Skeletal muscle satellite cell (primary cell): ENCODE measurements around the gene UAP1. TPM values are rescaled to one million over a fixed set of nuclear protein-coding genes. Genes with fewer than 3 reads are reported as not detected.

ENCODE experiments used
- H3K27me3 ChIP-seq: 2 replicates; pipeline ENCODE4 v1.7.0; 2013; ENCODE audit warnings: low read length; ENCODE audit not compliant: control insufficient read depth, insufficient read depth
- H3K36me3 ChIP-seq: 2 replicates; pipeline ENCODE4 v1.7.0; 2013; ENCODE audit warnings: mild to moderate bottlenecking, control low read depth, low read length; ENCODE audit not compliant: insufficient read depth
- H3K4me1 ChIP-seq: 2 replicates; pipeline ENCODE4 v1.7.0; 2013; ENCODE audit warnings: low read length; ENCODE audit not compliant: control insufficient read depth, insufficient read depth
- H3K4me2 ChIP-seq: 2 replicates; pipeline ENCODE4 v1.7.0; 2013; ENCODE audit warnings: mild to moderate bottlenecking, low read length
- H3K4me3 ChIP-seq: 2 replicates; pipeline ENCODE4 v1.7.0; 2013; ENCODE audit warnings: low read length
- H3K9ac ChIP-seq: 2 replicates; pipeline ENCODE4 v1.7.0; 2013; ENCODE audit warnings: mild to moderate bottlenecking, low read depth, low read length, moderate library complexity
- H3K9me3 ChIP-seq: replicated peaks from 2 replicates; pipeline ENCODE4 v1.7.0; 2013; ENCODE audit warnings: mild to moderate bottlenecking, control low read depth, low read length
- total RNA-seq: library from RNA; depleted of rRNA; stranded (reverse); fragments of >200 nt; gene quantifications from 2 replicates; pipeline ENCODE4 v1.2.3, GENCODE V29; 2012; rRNA removed

The UAP1 gene
- total RNA-seq = 213 and 247 TPM in 2 replicates

DNA sequence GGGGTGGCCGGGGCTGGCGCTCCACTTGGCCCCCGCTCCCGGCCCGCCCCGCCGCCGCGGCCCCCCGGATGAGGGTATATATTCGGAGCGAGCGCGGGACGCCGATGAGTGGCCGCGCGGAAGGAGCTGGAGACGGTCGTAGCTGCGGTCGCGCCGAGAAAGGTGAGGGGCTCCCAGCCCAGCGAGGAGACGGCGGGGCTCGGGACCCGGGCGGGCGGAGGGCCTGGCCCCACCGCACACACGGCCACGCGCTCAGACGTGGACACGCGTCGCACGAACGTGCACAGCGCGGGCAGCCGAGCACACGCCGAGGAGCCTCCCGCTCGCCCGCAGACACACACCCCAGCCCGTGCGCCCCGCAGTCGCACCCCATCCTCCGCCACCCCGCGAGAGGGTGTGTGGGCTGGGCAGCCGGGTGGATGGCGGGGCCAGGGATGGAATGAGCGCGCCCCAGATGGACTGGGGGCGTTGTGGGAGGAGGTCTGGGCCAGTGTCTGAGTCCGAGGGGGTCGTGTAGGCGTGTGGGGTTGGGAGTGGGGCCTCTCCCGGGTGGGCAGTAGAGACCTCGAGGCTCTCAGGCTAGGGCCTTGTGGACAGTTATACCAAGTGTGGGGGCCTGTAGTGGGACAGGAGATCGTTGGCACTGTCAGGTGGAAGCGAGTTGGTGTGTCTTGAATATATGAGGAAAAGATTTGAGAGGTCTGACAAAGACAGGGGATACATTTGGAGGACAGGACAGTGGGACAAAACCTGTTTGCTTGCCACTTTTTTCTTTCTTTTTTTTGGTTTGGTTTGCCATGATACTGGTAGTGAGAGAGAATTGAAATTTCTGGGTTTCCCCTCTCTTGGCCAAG lies at the start of gene UAP1:
Gene UAP1 (plus strand): TSS at position 107 of the 854 bp plus-strand sequence. CDS start 4,347 bp downstream, outside the sequence.
- peaks cover 38% of the 10 kb centered on the region for H3K4me1 ChIP-seq
- peaks cover 16% of the 10 kb centered on the region for H3K36me3 ChIP-seq
- H3K4me2 ChIP-seq = peak within 1 kb of the TSS; percentile 95
- peak within 1 kb of the TSS; percentile 94 for H3K9ac ChIP-seq
- H3K4me3 ChIP-seq = peak within 1 kb of the TSS; percentile 83
- no peaks in the 10 kb centered on the region for H3K9me3 ChIP-seq
- H3K27me3 ChIP-seq = no peaks in the 10 kb centered on the region

DNA sequence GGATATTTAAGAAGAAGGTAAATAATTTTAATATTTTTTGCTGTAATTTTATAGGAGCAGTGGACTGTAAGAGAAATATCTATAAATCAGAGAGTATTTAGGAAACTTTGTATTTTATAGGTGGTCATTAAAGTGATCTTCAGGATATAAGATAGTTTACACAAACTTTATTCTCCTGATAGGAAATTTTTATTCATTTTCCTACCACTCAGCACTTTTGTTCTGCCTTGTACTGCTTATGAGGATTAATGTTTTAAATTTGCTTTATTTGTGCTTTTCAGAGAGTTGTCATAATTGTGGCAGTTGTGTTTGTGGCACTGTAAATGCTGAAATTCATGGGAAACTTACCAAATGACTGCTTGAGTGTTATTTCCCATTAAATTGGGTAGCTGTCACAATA lies 34.2 kb upstream of the UAP1 start:
- Histone ChIP-seq H3K27me3 (no peaks in the 10 kb centered on the region), H3K4me2 (no peak overlapping the region), H3K4me3 (no peak overlapping the region), H3K9me3 (no peaks in the 10 kb centered on the region), H3K9ac (no peak overlapping the region), H3K4me1 (no peaks in the 10 kb centered on the region), H3K36me3 (peaks cover 46% of the 10 kb centered on the region)

GRCh38 chr1:162530307-162530987 lies 31.1 kb upstream of the UAP1 start:
- H3K4me1 ChIP-seq = no peaks in the 10 kb centered on the region
- peaks cover 16% of the 10 kb centered on the region for H3K36me3 ChIP-seq
- H3K27me3 ChIP-seq = no peaks in the 10 kb centered on the region
- H3K4me2 ChIP-seq = no peak overlapping the region
- H3K9ac ChIP-seq = no peak overlapping the region
- H3K4me3 ChIP-seq = no peak overlapping the region
- no peaks in the 10 kb centered on the region for H3K9me3 ChIP-seq

GRCh38 chr1:162530988-162531319 lies 30.6 kb upstream of the UAP1 start:
- no peaks in the 10 kb centered on the region for H3K4me1 ChIP-seq
- H3K36me3 ChIP-seq = peaks cover 11% of the 10 kb centered on the region
- no peak overlapping the region for H3K9ac ChIP-seq
- no peaks in the 10 kb centered on the region for H3K9me3 ChIP-seq
- no peaks in the 10 kb centered on the region for H3K27me3 ChIP-seq
- H3K4me2 ChIP-seq = no peak overlapping the region
- no peak overlapping the region for H3K4me3 ChIP-seq

DNA sequence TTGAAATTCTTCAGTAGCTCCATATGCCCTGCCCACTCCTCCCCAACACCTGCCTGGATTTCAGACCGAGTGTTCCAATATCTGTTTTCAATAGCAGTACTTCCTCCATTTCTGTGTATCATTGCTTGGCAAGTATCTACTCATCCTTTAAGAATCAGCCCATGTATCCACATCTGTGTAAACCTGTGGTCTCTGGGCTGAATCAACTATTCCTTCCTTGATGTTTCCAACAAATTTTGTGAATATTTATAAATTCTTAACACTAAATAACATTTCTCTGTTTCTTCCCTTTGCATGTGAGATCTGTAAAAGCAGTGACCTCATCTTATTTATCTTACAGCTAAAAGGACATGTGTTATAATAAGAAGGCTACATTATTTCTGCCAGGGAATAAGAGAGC lies 26.0 kb upstream of the UAP1 start:
- no peaks in the 10 kb centered on the region for H3K9me3 ChIP-seq
- no peak overlapping the region for H3K9ac ChIP-seq
- no peaks in the 10 kb centered on the region for H3K27me3 ChIP-seq
- no peaks in the 10 kb centered on the region for H3K36me3 ChIP-seq
- peaks cover 33% of the 10 kb centered on the region for H3K4me1 ChIP-seq
- H3K4me3 ChIP-seq = no peak overlapping the region
- H3K4me2 ChIP-seq = no peak overlapping the region

DNA sequence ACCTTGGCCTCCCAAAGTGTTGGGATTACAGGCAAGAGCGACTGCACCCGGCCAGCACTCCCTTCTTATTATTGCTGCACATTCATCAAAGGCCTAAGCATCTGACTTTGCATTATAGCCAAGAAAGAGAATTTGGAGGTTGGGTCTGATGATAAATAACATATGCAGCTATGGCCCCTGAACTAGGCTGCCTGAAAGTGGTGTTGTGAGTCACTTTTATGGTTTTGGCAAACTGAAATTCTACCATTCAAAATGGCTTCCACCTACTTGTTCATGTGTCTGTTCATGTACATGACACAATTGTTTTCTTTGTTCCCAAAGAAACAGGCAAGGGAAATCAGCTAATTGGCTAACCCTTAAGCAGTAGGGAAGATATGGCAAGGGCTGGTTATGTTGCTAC lies 25.0 kb upstream of the UAP1 start:
- H3K27me3 ChIP-seq = no peaks in the 10 kb centered on the region
- H3K4me2 ChIP-seq = no peak overlapping the region
- H3K9ac ChIP-seq = no peak overlapping the region
- H3K36me3 ChIP-seq = no peaks in the 10 kb centered on the region
- H3K4me3 ChIP-seq = no peak overlapping the region
- no peaks in the 10 kb centered on the region for H3K9me3 ChIP-seq
- peaks cover 39% of the 10 kb centered on the region for H3K4me1 ChIP-seq

GRCh38 chr1:162537216-162537615 lies 24.3 kb upstream of the UAP1 start:
- H3K36me3 ChIP-seq = no peaks in the 10 kb centered on the region
- H3K4me3 ChIP-seq = no peak overlapping the region
- no peak overlapping the region for H3K4me2 ChIP-seq
- no peaks in the 10 kb centered on the region for H3K9me3 ChIP-seq
- no peaks in the 10 kb centered on the region for H3K27me3 ChIP-seq
- peaks cover 44% of the 10 kb centered on the region for H3K4me1 ChIP-seq
- no peak overlapping the region for H3K9ac ChIP-seq

- Histone ChIP-seq H3K36me3 (no peaks in the 10 kb centered on the region), H3K4me2 (peak overlapping the region; percentile 36), H3K9me3 (no peaks in the 10 kb centered on the region), H3K27me3 (no peaks in the 10 kb centered on the region), H3K9ac (peak overlapping the region; percentile 64), H3K4me1 (peaks cover 51% of the 10 kb centered on the region), H3K4me3 (no peak overlapping the region)
Measured at GRCh38 chr1:162538815-162539431, 22.6 kb upstream of the UAP1 start.

DNA sequence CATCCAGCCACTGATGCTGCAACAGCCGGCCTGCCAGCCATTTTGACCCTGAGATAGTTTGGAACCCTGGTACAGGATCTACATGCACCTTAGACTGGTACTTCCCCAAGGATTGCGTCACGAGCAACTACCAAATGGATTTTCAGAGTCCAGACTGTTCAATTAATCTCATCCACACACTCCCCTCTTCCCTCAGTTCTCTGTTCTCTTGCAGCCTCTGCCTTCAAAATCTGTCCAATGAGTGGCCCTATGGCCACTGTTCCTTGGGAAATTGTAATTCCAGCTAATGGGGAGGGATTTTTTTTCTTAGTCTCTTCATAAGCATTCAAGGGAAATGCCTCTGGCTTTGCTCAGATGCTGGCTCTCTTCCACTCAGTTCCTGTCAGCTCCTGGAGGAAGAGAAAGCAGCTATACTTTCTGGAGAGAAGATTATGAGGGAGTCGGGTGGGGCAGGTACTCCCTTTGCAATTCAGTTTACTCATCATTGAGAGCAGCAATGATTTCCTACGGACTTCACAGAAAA lies 19.8 kb upstream of the UAP1 start:
- Histone ChIP-seq H3K4me3 (no peak overlapping the region), H3K9ac (peak overlapping the region; percentile 67), H3K4me1 (peaks cover 47% of the 10 kb centered on the region), H3K27me3 (no peaks in the 10 kb centered on the region), H3K4me2 (peak overlapping the region; percentile 52), H3K9me3 (no peaks in the 10 kb centered on the region), H3K36me3 (no peaks in the 10 kb centered on the region)

GRCh38 chr1:162543228-162543627 lies 18.3 kb upstream of the UAP1 start:
- Histone ChIP-seq H3K4me3 (no peak overlapping the region), H3K4me1 (peaks cover 33% of the 10 kb centered on the region)

DNA sequence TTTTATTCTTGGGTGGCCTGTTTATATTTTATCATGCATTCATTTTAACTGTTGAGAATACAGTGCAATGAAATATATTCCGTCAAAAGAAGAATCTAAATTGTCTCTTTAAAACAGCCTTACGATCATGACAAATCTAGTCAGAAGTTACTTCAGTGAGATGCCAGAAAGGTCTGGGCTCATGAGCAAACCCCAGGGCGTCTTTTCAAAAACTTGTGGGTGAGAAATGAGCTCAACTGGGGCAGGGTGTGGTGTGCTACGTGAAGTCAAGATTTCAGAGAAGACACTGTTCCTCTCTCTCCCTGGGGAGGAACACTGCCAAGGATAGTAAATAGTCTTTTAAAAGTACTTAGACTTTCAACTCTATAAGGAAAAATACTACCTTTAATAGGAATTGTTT lies 13.4 kb upstream of the UAP1 start:
- Histone ChIP-seq H3K4me3 (no peak overlapping the region), H3K9ac (peak overlapping the region; percentile 59)

More at GRCh38 chr1:162543228-162543627, 18.3 kb upstream of the UAP1 start:
- Histone ChIP-seq H3K36me3 (no peaks in the 10 kb centered on the region), H3K27me3 (no peaks in the 10 kb centered on the region), H3K4me2 (no peak overlapping the region), H3K9ac (no peak overlapping the region), H3K9me3 (no peaks in the 10 kb centered on the region)

More for the DNA sequence above, 13.4 kb upstream of the UAP1 start:
- Histone ChIP-seq H3K4me2 (peak overlapping the region; percentile 40), H3K9me3 (no peaks in the 10 kb centered on the region), H3K27me3 (no peaks in the 10 kb centered on the region), H3K36me3 (no peaks in the 10 kb centered on the region), H3K4me1 (peaks cover 14% of the 10 kb centered on the region)
